ENCODE results near the gene MYH10. TPM values are rescaled to one million over a fixed set of nuclear protein-coding genes. Genes with fewer than 3 reads are reported as not detected.
A peak's percentile ranks its signal among the peaks of the same experiment; 100 is the strongest.

The MYH10 gene
- total RNA-seq, 1 donor from 2014 or later, result 218 TPM

DNA sequence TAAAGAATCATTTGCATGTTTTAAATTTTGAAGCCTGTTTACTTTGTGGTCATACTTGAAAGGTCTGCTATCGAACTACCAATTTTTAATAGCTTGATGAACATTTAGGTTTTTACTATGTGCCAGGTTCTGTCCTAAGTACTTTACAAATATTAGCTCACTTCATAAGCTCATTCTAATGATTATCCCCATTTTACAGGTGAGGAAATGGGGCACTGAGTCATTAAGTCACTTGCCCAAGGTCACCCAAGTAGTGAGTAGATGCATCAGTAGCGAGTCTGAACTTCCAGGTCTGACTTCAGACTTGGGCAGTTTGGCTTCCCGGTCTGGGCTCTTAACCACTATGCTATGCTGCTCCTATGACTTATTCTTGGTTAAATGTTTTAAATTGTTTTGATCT is 190.8 kb downstream of the MYH10 start:
- H3K9me3 Mint-ChIP-seq (ENCODE audit: unreplicated experiment), result peaks cover 4% of the 10 kb centered on the region
- no peak overlapping the region for H3K4me3 Mint-ChIP-seq (ENCODE audit: unreplicated experiment)
- H3K27me3 Mint-ChIP-seq (ENCODE audit: unreplicated experiment), result peaks cover 3% of the 10 kb centered on the region
- peaks cover 4% of the 10 kb centered on the region for H3K4me1 Mint-ChIP-seq (ENCODE audit: low read depth, unreplicated experiment)
- H3K27ac Mint-ChIP-seq (ENCODE audit: unreplicated experiment), result no peak overlapping the region
- no peak for DNase-seq
- TF ChIP-seq, protein P1, sequence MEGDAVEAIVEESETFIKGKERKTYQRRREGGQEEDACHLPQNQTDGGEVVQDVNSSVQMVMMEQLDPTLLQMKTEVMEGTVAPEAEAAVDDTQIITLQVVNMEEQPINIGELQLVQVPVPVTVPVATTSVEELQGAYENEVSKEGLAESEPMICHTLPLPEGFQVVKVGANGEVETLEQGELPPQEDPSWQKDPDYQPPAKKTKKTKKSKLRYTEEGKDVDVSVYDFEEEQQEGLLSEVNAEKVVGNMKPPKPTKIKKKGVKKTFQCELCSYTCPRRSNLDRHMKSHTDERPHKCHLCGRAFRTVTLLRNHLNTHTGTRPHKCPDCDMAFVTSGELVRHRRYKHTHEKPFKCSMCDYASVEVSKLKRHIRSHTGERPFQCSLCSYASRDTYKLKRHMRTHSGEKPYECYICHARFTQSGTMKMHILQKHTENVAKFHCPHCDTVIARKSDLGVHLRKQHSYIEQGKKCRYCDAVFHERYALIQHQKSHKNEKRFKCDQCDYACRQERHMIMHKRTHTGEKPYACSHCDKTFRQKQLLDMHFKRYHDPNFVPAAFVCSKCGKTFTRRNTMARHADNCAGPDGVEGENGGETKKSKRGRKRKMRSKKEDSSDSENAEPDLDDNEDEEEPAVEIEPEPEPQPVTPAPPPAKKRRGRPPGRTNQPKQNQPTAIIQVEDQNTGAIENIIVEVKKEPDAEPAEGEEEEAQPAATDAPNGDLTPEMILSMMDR (IDR thresholded peaks at IDR 0.05; ENCODE audit: partially characterized antibody, unreplicated experiment), result no peak
- H3K36me3 Mint-ChIP-seq (ENCODE audit: unreplicated experiment), result no peaks in the 10 kb centered on the region

DNA sequence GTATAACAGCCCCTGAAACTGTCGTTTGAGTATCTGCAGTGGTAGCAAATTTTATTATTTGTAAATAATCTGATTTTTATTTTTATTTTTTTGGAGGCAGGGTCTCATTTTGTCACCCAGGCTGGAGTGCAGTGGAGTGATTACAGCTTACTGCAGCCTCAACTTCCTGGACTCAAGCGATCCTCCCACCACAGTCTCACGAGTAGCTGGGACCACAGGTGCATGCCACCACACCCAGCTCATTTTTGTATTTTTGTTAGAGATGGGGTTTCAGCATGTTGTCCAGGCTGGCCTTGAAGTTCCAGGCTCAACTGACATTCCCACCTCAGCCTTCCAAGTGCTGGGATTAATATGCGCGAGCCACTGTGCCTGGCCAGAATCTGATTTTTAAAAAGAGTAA is 192.1 kb downstream of the MYH10 start:
- TF ChIP-seq, protein P1 (IDR thresholded peaks at IDR 0.05; ENCODE audit: partially characterized antibody, unreplicated experiment), result no peak
- Mint-ChIP-seq H3K4me3 (ENCODE audit: unreplicated experiment) (no peak overlapping the region), H3K4me1 (ENCODE audit: low read depth, unreplicated experiment) (peaks cover 4% of the 10 kb centered on the region), H3K9me3 (ENCODE audit: unreplicated experiment) (peaks cover 4% of the 10 kb centered on the region), H3K27ac (ENCODE audit: unreplicated experiment) (no peak overlapping the region), H3K36me3 (ENCODE audit: unreplicated experiment) (no peaks in the 10 kb centered on the region), H3K27me3 (ENCODE audit: unreplicated experiment) (peaks cover 3% of the 10 kb centered on the region)
- DNase-seq, result no peak

- no peak for DNase-seq
- H3K4me3 Mint-ChIP-seq (ENCODE audit: unreplicated experiment), result peak overlapping the region; percentile 98
- peak overlapping the region; percentile 92 for H3K27ac Mint-ChIP-seq (ENCODE audit: unreplicated experiment)
- H3K36me3 Mint-ChIP-seq (ENCODE audit: unreplicated experiment), result no peaks in the 10 kb centered on the region
- TF ChIP-seq, protein P1 (IDR thresholded peaks at IDR 0.05; ENCODE audit: partially characterized antibody, unreplicated experiment), result no peak
- peaks cover 4% of the 10 kb centered on the region for H3K4me1 Mint-ChIP-seq (ENCODE audit: low read depth, unreplicated experiment)
- H3K27me3 Mint-ChIP-seq (ENCODE audit: unreplicated experiment), result peaks cover 3% of the 10 kb centered on the region
- peaks cover 4% of the 10 kb centered on the region for H3K9me3 Mint-ChIP-seq (ENCODE audit: unreplicated experiment)
Measured at GRCh38 chr17:8436844-8437171, 193.7 kb downstream of the MYH10 start.

DNA sequence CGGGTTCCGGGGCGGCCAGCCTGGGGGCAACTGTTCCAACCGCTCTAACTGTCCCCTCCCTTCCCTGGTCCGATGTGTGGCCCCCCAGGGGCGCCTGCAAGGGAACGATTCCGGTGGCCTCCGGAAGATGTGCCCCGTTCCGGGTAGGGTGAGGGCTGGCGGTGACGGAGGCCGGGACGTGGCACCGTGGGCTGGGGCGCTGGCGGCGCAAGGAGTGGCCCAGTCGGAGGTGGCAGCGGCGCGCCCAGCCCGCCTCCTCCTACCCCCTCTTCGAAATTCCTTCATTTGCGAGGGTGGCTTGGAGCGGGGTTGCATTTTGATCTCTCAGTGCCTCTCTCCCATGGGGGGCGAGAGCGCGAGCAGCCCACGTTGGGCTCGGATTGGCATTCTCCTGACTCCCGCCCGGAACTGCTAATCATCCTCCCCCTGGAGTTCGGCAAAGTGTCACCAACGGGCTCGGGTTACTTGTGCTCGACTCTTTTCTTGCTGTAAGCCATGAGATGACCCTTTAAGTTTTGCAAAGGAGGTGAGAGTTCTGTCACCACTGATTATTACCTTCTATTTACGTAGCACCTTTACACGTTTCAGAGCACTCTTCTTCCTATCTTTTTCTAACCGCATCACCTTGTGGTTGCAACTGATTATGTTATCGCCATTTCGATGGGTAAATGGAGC is 194.2 kb downstream of the MYH10 start:
- Mint-ChIP-seq H3K27me3 (ENCODE audit: unreplicated experiment) (peaks cover 3% of the 10 kb centered on the region), H3K36me3 (ENCODE audit: unreplicated experiment) (no peaks in the 10 kb centered on the region), H3K4me1 (ENCODE audit: low read depth, unreplicated experiment) (peaks cover 4% of the 10 kb centered on the region), H3K27ac (ENCODE audit: unreplicated experiment) (peak overlapping the region; percentile 92), H3K4me3 (ENCODE audit: unreplicated experiment) (peak overlapping the region; percentile 98), H3K9me3 (ENCODE audit: unreplicated experiment) (peaks cover 4% of the 10 kb centered on the region)
- TF ChIP-seq, protein P1 (IDR thresholded peaks at IDR 0.05; ENCODE audit: partially characterized antibody, unreplicated experiment), result no peak
- DNase-seq, result peak; percentile 52

GRCh38 chr17:8435245-8436168 is 195.0 kb downstream of the MYH10 start, which contains the start of gene NDEL1:
TSS of gene NDEL1 (plus strand) at chr17:8435884. CDS start at chr17:8444272, 8,388 bp downstream.
- H3K27ac Mint-ChIP-seq (ENCODE audit: unreplicated experiment), result peak within 1 kb of the TSS; percentile 92
- H3K4me3 Mint-ChIP-seq (ENCODE audit: unreplicated experiment), result peak within 1 kb of the TSS; percentile 98
- H3K27me3 Mint-ChIP-seq (ENCODE audit: unreplicated experiment), result peaks cover 3% of the 10 kb centered on the region
- H3K4me1 Mint-ChIP-seq (ENCODE audit: low read depth, unreplicated experiment), result peaks cover 4% of the 10 kb centered on the region
- peaks cover 4% of the 10 kb centered on the region for H3K9me3 Mint-ChIP-seq (ENCODE audit: unreplicated experiment)
- H3K36me3 Mint-ChIP-seq (ENCODE audit: unreplicated experiment), result no peaks in the 10 kb centered on the region
- TF ChIP-seq, protein P1 (IDR thresholded peaks at IDR 0.05; ENCODE audit: partially characterized antibody, unreplicated experiment), result no peak
- peak; percentile 99 for DNase-seq

Data from glutamatergic neuron (in vitro differentiated cells).